Heart left ventricle (tissue), 16 donors: ENCODE data around the gene ABR. TPM values are rescaled to one million over a fixed set of nuclear protein-coding genes. Genes with fewer than 3 reads are reported as not detected.
"Not testable (repeated sequence)": the region's sequence is repeated elsewhere in the genome, so short reads cannot be mapped to it uniquely, and the experiment has no call there.

ENCODE experiments used
- ATAC-seq, 4 donors: fragments of 200-7000 bp; cut with Tn5 transposase; one replicate each; pipeline ENCODE4 v1.9.1; 2020 to 2022; ENCODE audit warnings: moderate library complexity in 4 of 4, mild to moderate bottlenecking in 3 of 4, moderate number of reproducible peaks in 1 of 4
- DNase-seq, 5 donors: peaks; one replicate each; pipeline ENCODE4 v3.0.0-alpha.2; 2020
- H3K27ac ChIP-seq, 12 donors: fragments of 200-600 bp; sonication (generic) in 4 of 12; one replicate each; pipeline versions ENCODE4 v1.5.0 to v1.8.0; 2016 to 2022; ENCODE audit warnings: mild to moderate bottlenecking in 2 of 12
- H3K27me3 ChIP-seq, 9 donors: fragments of 200-600 bp; sonication (generic) in 2 of 9; one replicate each; pipeline versions ENCODE4 v1.5.1 to v1.8.0; 2016 to 2022; ENCODE audit warnings: mild to moderate bottlenecking in 3 of 9
- H3K36me3 ChIP-seq, 9 donors: fragments of 200-600 bp; sonication (generic) in 2 of 9; one replicate each; pipeline versions ENCODE4 v1.5.0 to v1.8.0; 2018 to 2022; ENCODE audit warnings: mild to moderate bottlenecking in 2 of 9
- H3K4me1 ChIP-seq, 12 donors: fragments of 200-600 bp; sonication (generic) in 4 of 12; one replicate each; pipeline versions ENCODE4 v1.5.0 to v1.8.0; 2016 to 2022; ENCODE audit warnings: mild to moderate bottlenecking in 3 of 12
- H3K4me3 ChIP-seq, 12 donors: fragments of 200-600 bp; sonication (generic) in 4 of 12; one replicate each; pipeline versions ENCODE4 v1.5.0 to v1.8.0; 2017 to 2022; ENCODE audit warnings: mild to moderate bottlenecking in 9 of 12, moderate library complexity in 4 of 12
- H3K9me3 ChIP-seq, 12 donors: fragments of 200-600 bp; sonication (generic) in 4 of 12; one replicate each; pipeline versions ENCODE4 v1.5.0 to v1.8.0; 2016 to 2022; ENCODE audit warnings: mild to moderate bottlenecking in 1 of 12
- CTCF ChIP-seq, 12 donors: fragments of 200-600 bp; sonication (generic) in 4 of 12; IDR thresholded peaks; one replicate each; pipeline versions ENCODE4 v1.5.0 to v1.8.0; 2018 to 2022; ENCODE audit warnings: antibody characterized with exemption in 12 of 12, mild to moderate bottlenecking in 5 of 12
- POLR2A ChIP-seq, 2 donors: fragments of 450-650 bp; IDR thresholded peaks; one replicate each; pipeline ENCODE4 v1.6.1; 2017; ENCODE audit warnings: antibody characterized with exemption in 2 of 2, mild to moderate bottlenecking in 2 of 2, moderate library complexity in 2 of 2
- WGBS, 4 donors: extraction: QIAGEN DNeasy Blood & Tissue Kit in 2 of 4; methylation state at CpG; one replicate each; pipeline versions ENCODE4 v1.1.5 to v1.1.7; 2013 to 2018; 5-methylcytosine and 5-hydroxymethylcytosine counted together
- intact Hi-C, 10 donors: fragments of 100-400 bp; cut with DNase I; formaldehyde crosslinking; loops; one replicate each; pipeline versions ENCODE4 v1.11.1 to v1.14.2; 2022
- polyA plus RNA-seq, 2 donors: library from polyadenylated mRNA; stranded (reverse); fragments of 200-250 nt; gene quantifications; one replicate each; pipeline ENCODE4 v1.2.3, GENCODE V29; 2013
- total RNA-seq, 9 donors: library from RNA; depleted of rRNA in 2 of 9; stranded (reverse); fragments of >200 nt in 2 of 9; fragmentation: NEBNext Ultra II Directional in 3 of 9; extraction: Animal tissue kit (Norgen Biotek cat#: 25700) in 3 of 9; gene quantifications; one replicate each; pipeline versions ENCODE4 v1.1.0 to v1.2.4, GENCODE V29; 2016 to 2023
- donor health status: ischemic (EF 13 %, LVEDD 7.1; RV severe dilation, severe dysfunction).
- donor health status: healthy with polysubstance abuse.
- donor health status: DM: no; HTN: yes; CAD: no.
- donor health status: DM: no; HTN: no; CAD: no.
- donor health status: ischemic (EF 25% LVEDD 6.9; RV normal size, moderate dysfunction).
- donor health status: ischemic (EF 25% LVEDD 5.7; RV mildly dilated, moderate dysfunction).
- donor health status: healthy.
- donor health status: DM: yes; HTN: yes; CAD: no.
- donor health status: ischemic (EF 35%, LVEDD 5.7; RV mildly dilated, moderate dysfunction).
- donor health status: nonischemic (EF 11% LVEDD 7.7; RV severe dilation, severe dysfunction).
- donor health status: DM: yes; HTN: yes; CAD: no.
- donor health status: PGD.
- donor health status: ischemic (EF 29% LVEDD 5.4; RV normal size, mild dysfunction).
- donor health status: nonischemic (EF 23%, LVEDD 6.1; RV moderate dilation, normal function).

ABR gene
- total and polyA plus RNA-seq, 11 donors: 64.5 to 171 (median 149) TPM

DNA sequence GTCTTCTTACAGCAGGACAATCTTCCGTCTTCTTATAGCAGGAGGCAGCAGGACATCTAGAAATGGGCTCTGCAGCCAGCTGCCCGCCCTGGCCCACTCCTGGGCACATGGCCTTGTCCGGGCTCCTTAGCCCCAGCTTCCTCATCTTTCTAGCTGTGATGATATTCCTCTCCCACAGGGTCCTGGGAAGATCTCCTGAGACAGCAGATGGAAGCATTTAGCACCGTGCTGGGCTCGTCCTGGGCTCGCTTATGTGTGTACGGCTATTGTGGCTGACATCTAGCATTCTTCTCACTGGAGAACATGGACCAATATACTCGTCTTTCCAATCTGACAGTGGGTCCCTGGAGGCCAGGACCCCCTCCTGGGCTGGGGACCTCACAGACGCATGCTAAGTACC lies 134.3 kb downstream of the ABR start:
- H3K36me3 ChIP-seq: peaks cover 0 to 54% (median 30%) of the 10 kb centered on the region in 9 donors
- TF ChIP-seq CTCF (IDR thresholded peaks at IDR 0.05) (no peak), POLR2A (IDR thresholded peaks at IDR 0.05) (no peak)
- no peak overlapping the region for H3K4me3 ChIP-seq
- peak overlapping the region in 10 of 12 donors; percentile 50 to 95 (median 85) for H3K27ac ChIP-seq
- 63 to 83% (median 77%) methylated on average over 9 of the region's 9 CpGs for WGBS, 4 donors
- H3K4me1 ChIP-seq: peaks cover 11 to 87% (median 43%) of the 10 kb centered on the region in 12 donors
- intact Hi-C loops: loop anchor here in 4 of 10 donors (2.0 to 10.0 kb wide), 4 partner anchors 38 to 161 kb away; partner anchors contain the start of gene TIMM22 (in 1 of the 4)
- no peaks in the 10 kb centered on the region for H3K27me3 ChIP-seq
- no peak for ATAC-seq
- no peaks in the 10 kb centered on the region for H3K9me3 ChIP-seq
- peak in 3 of 5 donors; percentile 19 to 48 (median 29) for DNase-seq

DNA sequence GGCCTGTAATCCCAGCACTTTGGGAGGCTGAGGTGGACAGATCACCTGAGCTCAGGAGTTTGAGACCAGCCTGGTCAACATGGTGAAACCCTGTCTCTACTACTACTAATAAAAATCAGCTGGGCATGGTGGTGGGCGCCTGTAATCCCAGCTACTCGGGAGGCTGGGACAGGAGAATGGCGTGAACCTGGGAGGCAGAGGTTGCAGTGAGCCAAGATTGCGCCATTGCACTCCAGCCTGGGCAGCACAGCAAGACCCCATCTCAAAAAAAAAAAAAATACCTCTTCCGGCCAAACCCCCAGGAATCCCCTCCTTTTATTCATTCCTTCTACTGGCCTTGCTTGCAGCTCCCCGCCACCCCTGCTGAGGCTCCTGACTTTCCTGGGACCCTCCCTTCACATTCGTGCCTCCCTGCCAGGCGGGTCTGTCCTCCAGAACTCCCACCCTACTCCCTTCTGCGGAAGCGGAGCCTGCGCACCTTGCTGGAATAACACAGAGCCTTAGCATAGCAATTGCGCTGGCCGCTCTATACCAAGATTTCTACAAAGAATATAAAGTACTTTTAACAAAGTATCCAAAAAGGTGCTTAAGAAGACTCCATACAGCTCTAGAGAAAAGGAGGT lies 135.3 kb downstream of the ABR start:
- WGBS, 4 donors: 66 to 87% (median 83%) methylated on average over 13 of the region's 13 CpGs
- H3K4me1 ChIP-seq: peaks cover 16 to 91% (median 52%) of the 10 kb centered on the region in 12 donors
- not testable (repeated sequence) for H3K27me3 ChIP-seq, H3K9me3 ChIP-seq, ATAC-seq
- DNase-seq: peak in 3 of 5 donors; percentile 12 to 33 (median 24)
- H3K36me3 ChIP-seq: peaks cover 0 to 44% (median 22%) of the 10 kb centered on the region in 9 donors
- H3K4me3 ChIP-seq: peak overlapping the region in 9 of 12 donors; percentile 10 to 42 (median 32)
- H3K27ac ChIP-seq: peak overlapping the region; percentile 61 to 93 (median 84)
- intact Hi-C loops: loop anchor here in 7 of 10 donors (2.0 to 10.0 kb wide), 4 partner anchors 37 to 160 kb away; partner anchors contain the start of gene TIMM22 (in 1 of the 7)

- peak; percentile 43 to 67 (median 57) for ATAC-seq
- H3K27ac ChIP-seq: peak overlapping the region; percentile 61 to 93 (median 84)
- no peaks in the 10 kb centered on the region for H3K27me3 ChIP-seq
- H3K9me3 ChIP-seq: no peaks in the 10 kb centered on the region
- intact Hi-C loops: loop anchor here in 5 of 10 donors (2.0 to 10.0 kb wide), 4 partner anchors 36 to 159 kb away; partner anchors contain the start of gene TIMM22 (in 1 of the 5)
- DNase-seq: peak; percentile 83 to 92 (median 86)
- 8 to 19% (median 13%) methylated on average over 21 of the region's 21 CpGs for WGBS, 4 donors
- TF ChIP-seq CTCF (IDR thresholded peaks at IDR 0.05): no peak
- no peak for TF ChIP-seq POLR2A (IDR thresholded peaks at IDR 0.05)
- H3K4me3 ChIP-seq: peak overlapping the region in 10 of 12 donors; percentile 10 to 42 (median 30)
- peaks cover 0 to 39% (median 15%) of the 10 kb centered on the region in 9 donors for H3K36me3 ChIP-seq
- H3K4me1 ChIP-seq: peaks cover 16 to 94% (median 60%) of the 10 kb centered on the region in 12 donors
Observed at GRCh38 chr17:1043601-1044251, 136.1 kb downstream of the ABR start.

DNA sequence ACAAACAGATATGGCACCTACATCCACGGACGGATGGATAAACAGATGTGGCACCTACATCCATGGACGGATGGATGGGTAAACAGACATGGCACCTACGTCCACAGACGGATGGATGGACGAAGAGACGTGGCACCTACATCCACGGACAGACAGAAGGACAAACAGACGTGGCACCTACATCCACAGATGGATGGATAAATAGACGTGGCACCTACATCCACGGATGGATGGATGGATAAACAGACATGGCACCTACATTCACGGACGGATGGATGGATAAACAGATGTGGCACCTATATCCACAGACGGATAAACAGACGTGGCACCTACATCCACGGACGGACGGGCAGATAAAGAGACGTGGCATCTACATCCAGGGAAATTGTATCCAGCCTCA lies 137.3 kb downstream of the ABR start:
- peak overlapping the region in 6 of 12 donors; percentile 61 to 93 (median 87) for H3K27ac ChIP-seq
- H3K4me1 ChIP-seq: peaks cover 10 to 89% (median 54%) of the 10 kb centered on the region in 12 donors
- WGBS, 4 donors: 88 to 95% (median 92%) methylated on average over 19 of the region's 19 CpGs
- intact Hi-C loops: loop anchor here in 4 of 10 donors (5.0 to 10.0 kb wide), 3 partner anchors 35 to 158 kb away; no protein-coding TSS in a partner anchor
- no peak overlapping the region for H3K4me3 ChIP-seq
- H3K9me3 ChIP-seq: no peaks in the 10 kb centered on the region
- DNase-seq (peak in 3 of 5 donors; percentile 2 to 9 (median 5)), ATAC-seq (no peak)
- H3K27me3 ChIP-seq: no peaks in the 10 kb centered on the region
- peaks cover 0 to 37% (median 7%) of the 10 kb centered on the region in 9 donors for H3K36me3 ChIP-seq
- no peak for TF ChIP-seq POLR2A (IDR thresholded peaks at IDR 0.05)
- no peak for TF ChIP-seq CTCF (IDR thresholded peaks at IDR 0.05)
